Astrocyte (in vitro differentiated cells and primary cell): ENCODE measurements around the gene LAMA1.

Source experiments
- CTCF ChIP-seq: IDR thresholded peaks from 2 replicates; pipeline ENCODE4 v1.5.1; 2011; ENCODE audit warnings: low read depth, mild to moderate bottlenecking, inconsistent platforms, low read length, moderate library complexity; ENCODE audit not compliant: insufficient read depth
- EZH2 ChIP-seq: IDR thresholded peaks from 2 replicates; pipeline ENCODE4 v1.6.1; 2012; ENCODE audit warnings: mild to moderate bottlenecking, low read length, inconsistent platforms; ENCODE audit not compliant: insufficient read depth

- TF ChIP-seq EZH2 = no peak
- peak; percentile 37 for TF ChIP-seq CTCF
Measured at GRCh38 chr18:7021994-7022840, 95.4 kb downstream of the LAMA1 start.
